Glutamatergic neuron (in vitro differentiated cells): Measurements from ENCODE around the gene NFKBIA. TPM values are rescaled to one million over a fixed set of nuclear protein-coding genes. Genes with fewer than 3 reads are reported as not detected.

ENCODE experiments used
- DNase-seq: peaks from one replicate; pipeline ENCODE4 v3.0.0; 2022
- H3K27ac Mint-ChIP-seq: one replicate; pipeline ENCODE4 v1.8.0; 2020; ENCODE audit warnings: mild to moderate bottlenecking, mixed read lengths, inconsistent platforms; ENCODE audit not compliant: unreplicated experiment
- H3K27me3 Mint-ChIP-seq: one replicate; pipeline ENCODE4 v1.8.0; 2020; ENCODE audit warnings: mild to moderate bottlenecking, moderate library complexity, mixed read lengths, inconsistent platforms; ENCODE audit not compliant: unreplicated experiment
- H3K36me3 Mint-ChIP-seq: one replicate; pipeline ENCODE4 v1.8.0; 2020; ENCODE audit warnings: mild to moderate bottlenecking, mixed read lengths, inconsistent platforms; ENCODE audit not compliant: unreplicated experiment
- H3K4me1 Mint-ChIP-seq: one replicate; pipeline ENCODE4 v1.8.0; 2020; ENCODE audit warnings: mild to moderate bottlenecking, low read depth, mixed read lengths, inconsistent platforms; ENCODE audit not compliant: unreplicated experiment
- H3K4me3 Mint-ChIP-seq: one replicate; pipeline ENCODE4 v1.8.0; 2020; ENCODE audit warnings: mild to moderate bottlenecking, mixed read lengths, inconsistent platforms; ENCODE audit not compliant: unreplicated experiment
- H3K9me3 Mint-ChIP-seq: one replicate; pipeline ENCODE4 v1.8.0; 2020; ENCODE audit warnings: mild to moderate bottlenecking, moderate library complexity, mixed read lengths, inconsistent platforms; ENCODE audit not compliant: unreplicated experiment
- total RNA-seq: library from RNA; stranded (reverse); fragmentation: NEBNext Ultra II Directional; extraction: Animal tissue kit (Norgen Biotek cat#: 25700); gene quantifications from one replicate; pipeline ENCODE4 v1.2.1, GENCODE V29; 2021; ENCODE audit not compliant: unreplicated experiment
- TF ChIP-seq, protein P1 (sequence below): fragments of 200-600 bp; sonication (generic); IDR thresholded peaks from one replicate; pipeline ENCODE4 v1.5.0; 2021; ENCODE audit not compliant: partially characterized antibody, unreplicated experiment

NFKBIA gene
- total RNA-seq, 1 donor from 2014 or later: 20.1 TPM

DNA sequence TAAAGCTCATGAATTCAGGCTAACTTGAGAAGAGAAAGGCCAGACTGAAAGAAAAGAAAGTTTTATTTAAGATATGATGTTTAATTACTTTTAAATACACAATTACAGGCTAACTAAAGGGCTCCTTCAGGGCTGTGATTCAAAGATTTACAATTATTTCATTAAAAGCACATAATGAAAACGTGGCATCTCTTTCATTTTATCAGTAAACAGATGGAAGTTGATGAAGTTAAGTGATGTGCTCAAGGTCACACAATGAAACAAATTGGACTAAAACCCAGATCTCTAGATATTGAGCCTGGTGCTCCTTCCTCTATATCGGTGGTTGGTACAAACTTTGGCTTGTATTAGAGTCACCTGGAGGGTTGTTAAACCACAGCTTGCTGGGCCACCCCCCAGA, 13.5 kb upstream of the NFKBIA start:
- TF ChIP-seq, protein P1, sequence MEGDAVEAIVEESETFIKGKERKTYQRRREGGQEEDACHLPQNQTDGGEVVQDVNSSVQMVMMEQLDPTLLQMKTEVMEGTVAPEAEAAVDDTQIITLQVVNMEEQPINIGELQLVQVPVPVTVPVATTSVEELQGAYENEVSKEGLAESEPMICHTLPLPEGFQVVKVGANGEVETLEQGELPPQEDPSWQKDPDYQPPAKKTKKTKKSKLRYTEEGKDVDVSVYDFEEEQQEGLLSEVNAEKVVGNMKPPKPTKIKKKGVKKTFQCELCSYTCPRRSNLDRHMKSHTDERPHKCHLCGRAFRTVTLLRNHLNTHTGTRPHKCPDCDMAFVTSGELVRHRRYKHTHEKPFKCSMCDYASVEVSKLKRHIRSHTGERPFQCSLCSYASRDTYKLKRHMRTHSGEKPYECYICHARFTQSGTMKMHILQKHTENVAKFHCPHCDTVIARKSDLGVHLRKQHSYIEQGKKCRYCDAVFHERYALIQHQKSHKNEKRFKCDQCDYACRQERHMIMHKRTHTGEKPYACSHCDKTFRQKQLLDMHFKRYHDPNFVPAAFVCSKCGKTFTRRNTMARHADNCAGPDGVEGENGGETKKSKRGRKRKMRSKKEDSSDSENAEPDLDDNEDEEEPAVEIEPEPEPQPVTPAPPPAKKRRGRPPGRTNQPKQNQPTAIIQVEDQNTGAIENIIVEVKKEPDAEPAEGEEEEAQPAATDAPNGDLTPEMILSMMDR: no peak
- Mint-ChIP-seq H3K36me3 (no peaks in the 10 kb centered on the region), H3K4me3 (no peak overlapping the region), H3K27me3 (peaks cover 7% of the 10 kb centered on the region), H3K9me3 (peaks cover 4% of the 10 kb centered on the region), H3K4me1 (peaks cover 9% of the 10 kb centered on the region), H3K27ac (no peak overlapping the region)
- DNase-seq: no peak

DNA sequence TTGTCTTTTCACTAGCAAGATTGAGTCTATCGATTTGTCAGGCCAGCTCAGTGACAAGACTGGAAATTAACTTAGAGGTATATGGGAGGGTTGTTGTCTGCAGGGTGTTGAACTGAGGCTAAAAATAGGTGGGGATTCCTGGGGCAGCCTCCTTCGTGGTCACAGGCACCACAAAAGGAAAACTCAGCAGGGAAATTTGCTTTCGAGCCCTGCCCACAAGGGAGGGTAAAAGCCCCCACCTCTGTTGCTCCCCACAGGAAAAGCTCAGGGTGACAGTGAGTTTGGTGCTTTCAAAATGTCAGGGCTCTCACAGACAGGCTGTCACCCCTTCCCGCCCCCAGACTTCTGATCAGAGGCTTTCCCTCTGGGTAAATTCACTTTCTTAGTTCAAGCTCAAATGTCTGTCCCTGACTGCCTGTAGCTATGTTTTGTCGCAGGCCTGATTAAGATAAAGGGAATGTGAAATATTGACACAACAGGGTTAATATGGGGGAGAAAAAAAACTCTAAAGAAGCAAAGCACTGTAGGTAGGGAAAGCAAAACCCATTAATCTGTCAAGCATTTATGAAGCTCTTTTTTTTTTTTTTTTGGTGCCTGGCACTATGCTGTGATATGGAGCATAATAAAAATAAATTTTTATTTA, 11.7 kb upstream of the NFKBIA start:
- no peak for DNase-seq
- Mint-ChIP-seq H3K36me3 (no peaks in the 10 kb centered on the region), H3K27ac (no peak overlapping the region), H3K27me3 (peaks cover 5% of the 10 kb centered on the region), H3K9me3 (peaks cover 5% of the 10 kb centered on the region), H3K4me1 (peaks cover 16% of the 10 kb centered on the region), H3K4me3 (no peak overlapping the region)
- TF ChIP-seq, protein P1: no peak

DNA sequence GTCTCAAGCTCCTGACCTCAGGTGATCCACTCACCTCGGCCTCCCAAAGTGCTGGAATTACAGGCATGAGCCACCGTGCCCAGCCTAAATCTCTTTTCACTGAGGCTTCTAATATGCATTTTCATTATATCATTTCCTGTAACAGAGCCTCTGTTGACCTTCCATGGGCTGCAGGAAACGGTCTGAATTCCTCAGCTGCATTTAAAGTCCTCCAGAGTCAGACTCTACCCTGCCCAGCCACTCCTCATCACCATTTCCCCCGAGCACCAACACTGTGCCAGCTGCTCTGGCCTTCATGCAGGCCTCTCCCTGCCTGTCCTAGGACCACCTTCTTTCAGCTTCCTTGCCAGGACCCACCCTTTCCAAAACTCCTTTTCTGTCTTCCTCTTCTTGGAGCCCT, 9.8 kb upstream of the NFKBIA start:
- no peaks in the 10 kb centered on the region for H3K36me3 Mint-ChIP-seq
- peaks cover 5% of the 10 kb centered on the region for H3K9me3 Mint-ChIP-seq
- H3K27ac Mint-ChIP-seq: no peak overlapping the region
- DNase-seq: no peak
- TF ChIP-seq, protein P1: no peak
- H3K27me3 Mint-ChIP-seq: peaks cover 5% of the 10 kb centered on the region
- peaks cover 13% of the 10 kb centered on the region for H3K4me1 Mint-ChIP-seq
- no peak overlapping the region for H3K4me3 Mint-ChIP-seq

DNA sequence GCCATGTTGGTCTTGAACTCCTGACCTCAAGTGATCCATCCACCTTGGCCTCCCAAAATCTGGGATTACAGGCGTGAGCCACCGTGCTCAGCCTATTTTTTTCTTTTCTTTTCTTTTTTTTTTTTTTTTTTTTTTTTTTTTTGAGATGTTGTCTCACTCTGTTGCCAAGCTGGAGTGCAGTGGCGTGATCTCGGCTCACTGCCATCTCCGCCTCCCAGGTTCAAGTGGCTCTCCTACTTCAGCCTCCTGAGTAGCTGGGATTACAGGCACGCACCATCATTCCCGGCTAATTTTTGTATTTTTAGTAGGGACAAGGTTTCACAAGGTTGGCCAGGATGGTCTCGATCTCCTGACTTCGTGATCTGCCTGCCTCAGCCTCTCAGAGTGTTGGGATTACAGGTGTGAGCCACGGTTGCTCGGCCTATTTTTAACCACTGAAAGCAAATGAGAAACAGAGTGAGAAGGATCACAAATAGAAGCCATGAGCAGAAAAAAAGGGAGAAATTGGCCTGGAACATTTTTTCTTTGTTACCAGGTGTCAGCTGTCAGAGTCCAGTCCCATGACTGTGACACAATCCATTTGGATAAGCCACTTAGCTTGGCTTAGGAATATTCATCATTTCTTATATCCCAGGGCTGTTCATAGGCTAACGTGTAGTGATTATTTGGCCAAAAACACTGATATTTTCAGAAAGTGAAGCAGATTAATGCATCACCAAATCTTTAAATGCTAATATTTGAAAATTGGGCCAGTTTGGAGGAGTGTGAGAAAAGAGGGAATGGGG, 7.9 kb upstream of the NFKBIA start:
- Mint-ChIP-seq H3K4me3 (no peak overlapping the region), H3K4me1 (peaks cover 13% of the 10 kb centered on the region), H3K27me3 (peaks cover 5% of the 10 kb centered on the region), H3K9me3 (peaks cover 5% of the 10 kb centered on the region), H3K27ac (peak overlapping the region; percentile 79), H3K36me3 (no peaks in the 10 kb centered on the region)
- DNase-seq: no peak
- TF ChIP-seq, protein P1: no peak

DNA sequence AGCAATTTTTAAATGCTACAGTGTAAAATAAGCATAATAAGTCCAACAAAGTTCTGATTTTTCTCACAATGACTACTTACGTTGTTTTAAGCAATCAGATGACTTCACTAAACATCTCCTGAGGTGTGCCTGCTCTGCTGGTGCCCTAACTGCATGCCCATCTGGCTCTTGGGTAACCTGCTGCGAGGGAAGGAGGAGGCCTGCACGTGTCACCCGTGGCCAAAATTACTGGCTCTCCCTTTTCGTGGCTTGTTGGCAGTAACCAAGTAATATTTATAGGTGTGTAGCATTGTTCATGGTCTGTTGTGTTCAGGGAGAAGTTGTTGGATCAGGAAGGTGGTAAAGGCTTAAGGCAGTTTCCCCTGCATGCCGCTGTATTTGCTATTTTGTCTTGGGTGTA, 6.3 kb upstream of the NFKBIA start:
- Mint-ChIP-seq H3K36me3 (no peaks in the 10 kb centered on the region), H3K9me3 (peaks cover 3% of the 10 kb centered on the region), H3K27me3 (peaks cover 5% of the 10 kb centered on the region), H3K4me1 (peaks cover 14% of the 10 kb centered on the region), H3K4me3 (no peak overlapping the region), H3K27ac (no peak overlapping the region)
- TF ChIP-seq, protein P1: no peak
- no peak for DNase-seq
